Left hindlimb (tissue), 1 donor: Measurements from ENCODE around the gene SMARCB1.

ENCODE experiments used
- DNase-seq: peaks from one replicate; pipeline ENCODE4 v3.0.0-alpha.2; 2018

SMARCB1 gene

GRCh38 chr22:23804781-23805291 is 18.1 kb downstream of the SMARCB1 start:
- DNase-seq: no peak

- DNase-seq: no peak
Observed at GRCh38 chr22:23806837-23807236, 20.1 kb downstream of the SMARCB1 start.

- no peak for DNase-seq
Observed at GRCh38 chr22:23812378-23812777, 25.6 kb downstream of the SMARCB1 start.

GRCh38 chr22:23815541-23816155 is 28.9 kb downstream of the SMARCB1 start:
- no peak for DNase-seq

- no peak for DNase-seq
Observed at GRCh38 chr22:23816156-23816976, 29.6 kb downstream of the SMARCB1 start.

GRCh38 chr22:23817146-23817545 is 30.4 kb downstream of the SMARCB1 start:
- DNase-seq: no peak

GRCh38 chr22:23818541-23818940 is 31.8 kb downstream of the SMARCB1 start:
- no peak for DNase-seq

GRCh38 chr22:23820748-23821211 is 34.0 kb downstream of the SMARCB1 start:
- no peak for DNase-seq

GRCh38 chr22:23822101-23822671 is 35.4 kb downstream of the SMARCB1 start:
- DNase-seq: no peak

- no peak for DNase-seq
Observed at GRCh38 chr22:23823331-23823791, 36.6 kb downstream of the SMARCB1 start.

- DNase-seq: no peak
Observed at GRCh38 chr22:23824476-23825245, 37.9 kb downstream of the SMARCB1 start.

GRCh38 chr22:23825246-23825905 is 38.6 kb downstream of the SMARCB1 start:
- no peak for DNase-seq

- DNase-seq: no peak
Observed at GRCh38 chr22:23826510-23827350, 40.0 kb downstream of the SMARCB1 start.

GRCh38 chr22:23827351-23827995 is 40.7 kb downstream of the SMARCB1 start:
- no peak for DNase-seq

GRCh38 chr22:23828800-23829680 is 42.3 kb downstream of the SMARCB1 start:
- DNase-seq: no peak

GRCh38 chr22:23829845-23830372 is 43.1 kb downstream of the SMARCB1 start:
- no peak for DNase-seq

- no peak for DNase-seq
Observed at GRCh38 chr22:23831261-23831660, 44.5 kb downstream of the SMARCB1 start.

GRCh38 chr22:23831781-23832180 is 45.0 kb downstream of the SMARCB1 start:
- DNase-seq: no peak
